AG09309 (cell line): ENCODE results near the gene NUBPL.

Source experiments
- DNase-seq: peaks from one replicate; pipeline ENCODE4 v3.0.0-alpha.2; 2010; ENCODE audit warnings: low read depth
- H3K4me3 ChIP-seq: 2 replicates; pipeline ENCODE4 v1.5.1; 2011; ENCODE audit warnings: mild to moderate bottlenecking, low read depth, low read length, moderate library complexity; ENCODE audit not compliant: control insufficient read depth
- CTCF ChIP-seq: IDR thresholded peaks from 2 replicates; pipeline ENCODE4 v1.5.1; 2011; ENCODE audit warnings: mild to moderate bottlenecking, low read depth, low read length, inconsistent platforms; ENCODE audit not compliant: insufficient read depth, control insufficient read depth; ENCODE audit errors: missing control alignments

NUBPL gene

GRCh38 chr14:31758941-31759340 lies 197.7 kb downstream of the NUBPL start:
- no peak for TF ChIP-seq CTCF
- DNase-seq = no peak
- H3K4me3 ChIP-seq = no peak overlapping the region

- H3K4me3 ChIP-seq = no peak overlapping the region
- DNase-seq = no peak
- TF ChIP-seq CTCF = no peak
Observed at GRCh38 chr14:31760277-31760676, 199.1 kb downstream of the NUBPL start.

GRCh38 chr14:31761325-31761724 lies 200.1 kb downstream of the NUBPL start:
- TF ChIP-seq CTCF = no peak
- DNase-seq = no peak
- H3K4me3 ChIP-seq = no peak overlapping the region

DNA sequence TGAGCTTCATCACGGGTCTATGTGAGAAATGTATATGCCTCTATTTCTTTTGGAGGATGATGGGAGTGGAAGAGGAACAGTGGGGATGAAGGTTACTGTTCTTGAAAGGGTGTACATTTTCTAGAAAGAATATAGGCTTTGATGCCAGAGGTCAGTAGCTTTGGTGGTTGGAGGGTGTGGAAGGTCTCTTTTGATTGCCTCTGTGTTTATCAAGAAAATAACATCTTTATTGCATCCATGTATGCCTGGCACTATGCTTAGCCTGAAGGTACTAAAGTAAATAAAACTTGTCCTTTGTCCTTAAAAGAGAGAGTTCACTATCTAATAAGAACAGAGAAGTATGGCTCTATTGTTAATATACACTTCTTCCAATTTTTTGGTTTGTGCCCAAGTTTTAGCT lies 201.8 kb downstream of the NUBPL start:
- no peak for DNase-seq
- TF ChIP-seq CTCF = no peak
- H3K4me3 ChIP-seq = no peak overlapping the region

GRCh38 chr14:31766315-31766892 lies 205.2 kb downstream of the NUBPL start:
- H3K4me3 ChIP-seq = no peak overlapping the region
- DNase-seq = no peak
- no peak for TF ChIP-seq CTCF

GRCh38 chr14:31768355-31768754 lies 207.2 kb downstream of the NUBPL start:
- no peak for DNase-seq
- H3K4me3 ChIP-seq = no peak overlapping the region
- no peak for TF ChIP-seq CTCF

DNA sequence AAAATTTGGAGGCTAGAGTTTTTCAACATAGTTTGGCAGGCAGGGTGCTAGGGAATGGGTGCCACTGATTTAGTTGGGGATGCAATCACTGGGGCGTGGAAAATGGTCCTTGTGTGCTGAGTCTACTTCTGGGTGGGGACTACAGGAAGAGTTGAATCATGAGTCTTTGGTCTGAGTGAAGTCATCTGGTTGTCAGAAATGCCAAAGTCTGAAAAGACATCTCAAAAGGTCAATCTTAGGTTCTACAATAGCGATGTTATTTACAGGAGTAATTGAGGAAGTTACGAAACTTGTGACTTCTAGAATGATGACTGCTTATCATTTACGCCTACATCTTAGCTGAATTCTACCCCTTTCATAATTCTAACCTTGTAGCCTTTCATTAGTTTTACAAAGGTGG lies 209.1 kb downstream of the NUBPL start:
- H3K4me3 ChIP-seq = no peak overlapping the region
- no peak for DNase-seq
- TF ChIP-seq CTCF = no peak
